HG03039 (cell line): ENCODE data around the gene C1orf105.

Source experiments
- ATAC-seq: cut with Tn5 transposase; IDR thresholded peaks from one replicate; pipeline ENCODE4 v1.9.1; 2021; ENCODE audit warnings: mild to moderate bottlenecking, moderate library complexity; ENCODE audit not compliant: unreplicated experiment

Gene C1orf105

GRCh38 chr1:172395576-172395975 lies 24.9 kb upstream of the C1orf105 start:
- no peak for ATAC-seq

- no peak for ATAC-seq
Measured at GRCh38 chr1:172397221-172397620, 23.3 kb upstream of the C1orf105 start.

- no peak for ATAC-seq
Measured at GRCh38 chr1:172397633-172398032, 22.9 kb upstream of the C1orf105 start.

- no peak for ATAC-seq
Measured at GRCh38 chr1:172398193-172398592, 22.3 kb upstream of the C1orf105 start.

GRCh38 chr1:172398970-172399755 lies 21.3 kb upstream of the C1orf105 start:
- no peak for ATAC-seq

GRCh38 chr1:172399756-172400721 lies 20.4 kb upstream of the C1orf105 start:
- no peak for ATAC-seq

GRCh38 chr1:172400722-172401105 lies 19.8 kb upstream of the C1orf105 start:
- ATAC-seq: no peak

GRCh38 chr1:172401477-172401876 lies 19.0 kb upstream of the C1orf105 start:
- ATAC-seq: no peak

GRCh38 chr1:172401892-172402291 lies 18.6 kb upstream of the C1orf105 start:
- no peak for ATAC-seq

GRCh38 chr1:172402878-172403569 lies 17.5 kb upstream of the C1orf105 start:
- ATAC-seq: no peak

- ATAC-seq: no peak
Measured at GRCh38 chr1:172404121-172404520, 16.4 kb upstream of the C1orf105 start.

GRCh38 chr1:172405912-172406311 lies 14.6 kb upstream of the C1orf105 start:
- no peak for ATAC-seq

- ATAC-seq: no peak
Measured at GRCh38 chr1:172406968-172407367, 13.5 kb upstream of the C1orf105 start.

GRCh38 chr1:172408958-172409357 lies 11.5 kb upstream of the C1orf105 start:
- ATAC-seq: no peak

- no peak for ATAC-seq
Measured at GRCh38 chr1:172410027-172410426, 10.5 kb upstream of the C1orf105 start.

- no peak for ATAC-seq
Measured at GRCh38 chr1:172411791-172412338, 8.6 kb upstream of the C1orf105 start.

- no peak for ATAC-seq
Measured at GRCh38 chr1:172414331-172414730, 6.2 kb upstream of the C1orf105 start.

GRCh38 chr1:172416496-172417035 lies 3.9 kb upstream of the C1orf105 start:
- ATAC-seq: no peak

- ATAC-seq: no peak
Measured at GRCh38 chr1:172417557-172417956, 2.9 kb upstream of the C1orf105 start.

- no peak for ATAC-seq
Measured at GRCh38 chr1:172421974-172422604, 1.6 kb downstream of the C1orf105 start.
